ENCODE results near the gene DDX27.

The DDX27 gene

DNA sequence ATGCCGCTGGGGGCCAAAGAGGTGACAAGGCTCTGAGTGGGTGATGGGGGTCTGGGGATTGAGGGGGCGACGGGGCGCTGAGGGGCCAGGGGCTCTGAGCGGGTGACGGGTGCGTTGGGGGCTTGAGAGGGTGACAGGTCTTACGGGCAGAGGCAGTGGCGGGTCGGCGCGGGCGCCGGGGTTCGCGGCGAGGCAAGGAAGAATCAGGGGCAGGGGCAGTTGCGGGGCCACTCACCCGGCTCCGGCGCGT, 58.5 kb downstream of the DDX27 start:
- peak in 1 of 56 donors; percentile 51 for DNase-seq

- peak; percentile 70 to 99 (median 97) for DNase-seq
Measured at GRCh38 chr20:49278036-49278817, 59.0 kb downstream of the DDX27 start, which contains the start of gene ZNFX1. ZNFX1 (minus strand) TSS chr20:49278057; CDS start chr20:49275839, 2,218 bp downstream.

DNA sequence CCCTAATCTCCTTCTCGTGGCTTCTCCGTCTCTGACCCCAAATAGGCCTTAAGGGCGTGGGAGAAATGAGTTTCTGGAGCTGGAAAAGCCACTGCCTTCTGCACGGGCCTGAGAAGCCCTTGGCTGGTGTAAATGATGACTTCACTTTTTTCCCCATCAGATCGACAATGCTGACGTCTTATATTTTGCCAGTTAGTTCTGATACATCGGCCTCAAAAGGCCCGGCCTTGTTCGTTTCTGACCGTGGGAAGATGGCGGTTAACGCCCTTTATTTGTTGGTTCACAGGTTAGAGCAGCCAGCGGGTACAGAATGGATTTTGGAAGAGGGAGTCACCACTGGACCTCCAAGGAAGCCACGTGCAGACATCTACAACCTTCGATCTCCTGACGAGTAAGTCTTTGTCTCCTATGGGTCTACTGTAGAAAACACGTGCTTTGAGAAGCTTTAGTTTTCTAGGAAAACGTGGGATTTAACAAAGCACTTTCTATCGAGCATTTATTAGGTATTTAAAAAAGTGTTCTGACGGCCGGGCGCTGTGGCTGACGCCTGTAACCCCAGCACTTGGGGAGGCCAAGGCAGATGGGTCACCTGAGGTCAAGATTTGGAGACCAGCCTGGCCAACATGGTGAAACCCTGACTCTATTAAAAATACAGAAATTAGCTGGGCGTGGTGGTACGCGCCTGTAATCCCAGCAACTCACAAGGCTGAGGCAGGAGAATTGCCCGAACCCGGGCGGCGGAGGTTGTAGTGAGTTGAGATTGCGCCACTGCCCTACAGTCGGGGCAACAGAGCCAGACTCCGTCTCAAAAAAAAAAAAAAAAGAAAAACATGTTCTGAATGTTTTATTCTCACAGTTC, 59.8 kb downstream of the DDX27 start:
- DNase-seq, result peak in 1 of 56 donors; percentile 46

DNA sequence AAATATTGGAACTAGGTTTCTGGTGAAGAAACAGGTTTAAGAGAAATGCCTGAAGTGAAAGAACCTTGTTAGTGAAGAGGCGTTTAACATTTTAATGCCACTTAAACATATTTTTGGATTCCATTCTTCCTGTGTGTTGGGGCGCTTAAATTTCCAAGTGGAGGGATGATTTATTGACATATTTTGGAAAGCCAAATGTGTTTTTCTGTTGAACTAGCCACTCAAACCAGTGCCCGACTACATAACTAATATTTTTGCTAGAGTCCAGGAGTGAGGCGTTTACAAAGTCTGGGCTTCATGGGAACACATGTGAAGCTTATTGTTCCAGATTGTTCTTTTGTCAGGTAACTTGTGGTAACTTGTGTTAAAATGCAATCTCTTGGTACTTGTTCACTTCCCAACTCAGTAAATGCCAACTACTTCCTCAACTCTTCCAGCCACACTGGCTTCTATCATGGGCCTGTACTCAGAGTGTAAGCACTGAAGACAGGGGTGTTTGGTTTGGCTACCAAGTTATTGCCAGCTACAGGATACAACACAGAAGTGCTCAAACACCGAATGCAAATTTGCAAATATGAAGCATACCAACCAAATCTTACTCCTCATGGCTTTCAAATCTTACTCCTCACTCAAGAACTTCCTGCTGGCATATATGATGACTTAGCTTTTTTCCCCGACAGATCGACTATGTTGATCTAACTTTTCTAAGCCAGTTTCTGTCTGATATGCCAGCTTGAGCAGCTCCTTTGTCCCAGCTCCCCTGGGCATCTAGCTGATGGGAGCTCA, 60.7 kb downstream of the DDX27 start:
- DNase-seq, result no peak

GRCh38 chr20:49280463-49281058, 61.3 kb downstream of the DDX27 start:
- no peak for DNase-seq

GRCh38 chr20:49281059-49281912, 62.1 kb downstream of the DDX27 start:
- DNase-seq, result no peak

GRCh38 chr20:49281913-49282467, 62.8 kb downstream of the DDX27 start:
- DNase-seq, result no peak

DNA sequence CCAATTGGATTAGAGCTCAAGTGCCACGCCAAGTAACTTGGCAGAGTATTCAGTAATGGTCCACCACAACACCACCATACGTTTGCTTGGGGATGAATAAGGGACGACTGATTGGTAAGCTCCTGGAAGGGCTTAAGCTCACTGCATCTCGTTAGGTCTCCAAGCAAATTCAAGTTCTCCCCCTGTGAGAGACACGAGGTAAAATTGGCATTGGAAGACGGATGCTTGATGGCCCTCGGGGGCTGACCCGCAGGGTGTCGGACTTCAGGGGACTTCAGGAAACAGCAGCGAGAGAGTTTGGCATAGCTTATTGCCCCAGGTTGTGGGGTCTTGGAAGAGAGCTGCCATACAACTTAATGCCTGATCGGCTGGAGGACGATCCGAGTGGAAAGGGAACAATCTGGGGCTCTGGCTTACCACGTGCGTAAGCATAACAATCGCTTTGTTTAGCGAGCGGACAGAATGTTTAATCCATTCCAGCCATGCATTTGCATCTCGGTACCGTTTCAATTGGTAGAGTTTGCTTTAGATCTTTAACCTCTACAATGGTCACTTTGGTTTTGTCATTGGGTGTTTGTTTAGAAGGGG, 63.5 kb downstream of the DDX27 start:
- no peak for DNase-seq

GRCh38 chr20:49283176-49283702, 64.0 kb downstream of the DDX27 start:
- DNase-seq, result no peak

DNA sequence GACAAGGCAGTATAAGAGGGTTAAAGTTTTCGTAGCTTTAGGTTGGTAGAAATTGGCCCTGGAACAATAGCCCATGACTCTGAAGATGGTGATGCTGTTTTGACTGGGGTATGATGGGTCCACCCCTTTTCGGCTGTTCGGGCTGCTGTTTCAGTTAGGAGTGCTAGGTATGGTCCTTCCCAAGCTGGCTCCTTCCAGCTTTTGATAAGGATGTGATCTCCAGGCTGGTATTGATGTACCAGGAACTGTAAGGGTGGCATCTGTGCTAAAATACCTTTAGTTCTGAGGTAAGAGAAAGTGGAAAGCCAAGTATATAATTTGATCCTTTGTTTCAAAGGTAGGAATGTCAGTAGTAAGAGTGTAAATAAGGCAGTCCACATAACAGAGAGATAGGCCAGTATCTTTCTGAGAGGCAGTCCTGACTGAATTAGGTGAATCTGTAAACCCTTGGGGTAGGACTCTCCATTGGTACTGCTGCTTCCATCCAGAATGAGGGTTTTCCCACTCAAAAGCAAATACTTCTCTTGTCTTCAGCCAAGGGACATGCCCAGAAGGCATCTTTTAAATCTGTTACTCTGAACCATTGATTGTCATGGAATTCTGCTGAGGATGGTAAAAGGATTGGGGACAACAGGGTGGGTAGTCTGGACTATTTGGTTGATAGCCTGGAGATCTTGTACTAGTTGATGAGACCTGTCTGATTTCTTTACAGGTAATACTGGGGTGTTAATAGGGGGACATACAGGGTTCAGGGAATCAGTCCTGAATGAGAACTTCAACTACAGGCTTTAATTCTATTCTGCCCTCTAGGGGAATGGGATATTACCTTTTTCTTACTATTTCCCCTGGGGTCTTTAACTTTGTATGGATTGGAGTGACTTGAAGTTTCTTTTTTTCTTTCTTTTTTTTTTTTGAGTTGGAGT, 64.7 kb downstream of the DDX27 start:
- no peak for DNase-seq

DNA sequence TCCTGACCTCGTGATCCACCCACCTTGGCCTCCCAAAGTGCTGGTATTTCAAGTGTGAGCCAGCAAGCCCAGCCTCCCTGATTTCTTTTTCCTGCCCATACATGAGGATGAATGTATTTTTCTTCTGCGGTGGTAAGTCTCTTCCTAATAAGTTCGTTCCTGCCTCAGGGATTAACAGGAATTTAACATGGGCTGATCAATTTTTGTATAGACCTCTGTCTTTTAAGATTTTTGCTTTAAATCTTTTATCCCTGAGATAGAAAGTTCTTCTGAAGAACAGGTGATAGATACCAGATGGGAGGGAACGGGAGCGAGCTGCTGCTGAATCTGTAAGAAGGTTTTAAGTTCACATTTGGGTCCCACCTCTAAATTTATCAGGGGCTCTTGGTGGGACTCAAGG, 65.6 kb downstream of the DDX27 start:
- no peak for DNase-seq

- no peak for DNase-seq
Measured at GRCh38 chr20:49285233-49285668, 66.0 kb downstream of the DDX27 start.

DNA sequence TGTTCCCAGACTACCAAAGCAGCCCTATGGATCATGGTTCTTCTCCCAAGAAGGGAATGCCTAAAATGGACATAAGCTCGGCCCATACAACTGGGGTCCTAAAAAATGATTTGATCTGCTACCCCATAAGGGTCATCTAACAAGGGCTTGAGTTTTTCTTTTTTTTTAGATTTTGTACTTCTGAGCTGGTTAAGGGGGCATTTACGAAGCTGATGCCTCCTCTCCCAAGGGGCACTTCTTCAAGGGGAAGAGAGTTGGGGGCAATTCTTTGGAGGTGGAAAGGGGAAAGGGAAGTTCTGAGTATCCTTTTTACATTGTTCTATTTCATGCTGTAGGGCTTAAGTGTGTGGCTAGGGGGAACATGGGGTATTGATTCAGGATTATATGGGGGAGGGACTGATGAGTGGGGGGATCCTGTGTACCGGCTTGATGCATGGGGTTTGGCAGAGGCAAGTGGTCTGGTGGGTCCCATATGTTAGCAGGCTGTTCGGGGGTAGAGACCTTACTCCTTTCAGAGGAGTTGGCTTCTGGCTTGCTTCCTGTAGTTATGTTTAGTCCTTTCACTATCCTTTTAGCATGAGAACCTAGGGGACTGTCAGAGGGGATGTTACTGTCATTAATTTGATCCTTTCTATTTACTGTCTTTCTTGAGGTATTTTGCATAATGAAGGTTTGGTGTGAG, 66.7 kb downstream of the DDX27 start:
- DNase-seq, result no peak

DNA sequence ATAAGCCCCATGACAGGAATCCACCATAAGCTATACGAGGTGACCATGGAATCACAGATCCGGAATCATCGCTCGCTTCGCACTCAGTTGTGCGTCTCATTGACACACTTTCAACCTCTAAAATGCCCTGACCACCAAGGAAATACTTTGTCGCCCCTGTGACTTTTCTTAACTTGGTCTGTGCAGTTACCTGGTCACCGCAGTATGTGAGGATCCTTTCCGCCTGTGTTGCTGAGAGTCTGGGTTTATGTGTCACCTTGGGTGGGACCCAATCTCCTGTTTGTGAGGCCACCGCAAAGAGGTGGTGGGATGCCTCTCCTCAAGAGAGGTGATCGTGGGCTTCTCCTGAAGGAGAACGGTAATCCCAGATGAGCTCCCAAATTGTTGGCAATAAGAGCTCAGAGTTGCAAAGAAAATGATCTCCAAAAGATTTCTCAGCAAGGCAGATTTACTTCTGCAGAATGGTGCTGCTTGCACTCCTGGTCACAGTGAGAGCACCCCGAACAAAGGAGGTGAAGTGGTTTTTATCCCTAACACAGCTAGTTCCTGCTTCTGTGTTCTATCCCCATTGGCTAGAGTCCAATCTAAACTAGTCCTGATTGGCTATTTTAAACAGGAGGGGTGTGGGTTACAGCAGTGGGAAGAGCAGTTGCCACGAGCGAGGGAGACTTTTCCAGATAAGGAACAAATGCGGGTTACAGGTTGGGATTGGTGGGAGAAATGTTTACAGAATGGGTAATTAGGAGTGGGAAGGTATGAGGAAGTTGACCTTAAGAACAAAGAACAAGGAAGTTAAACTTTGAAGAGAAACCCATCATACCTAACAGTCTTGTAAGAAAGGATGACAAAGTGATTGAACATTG, 67.7 kb downstream of the DDX27 start:
- no peak for DNase-seq

DNA sequence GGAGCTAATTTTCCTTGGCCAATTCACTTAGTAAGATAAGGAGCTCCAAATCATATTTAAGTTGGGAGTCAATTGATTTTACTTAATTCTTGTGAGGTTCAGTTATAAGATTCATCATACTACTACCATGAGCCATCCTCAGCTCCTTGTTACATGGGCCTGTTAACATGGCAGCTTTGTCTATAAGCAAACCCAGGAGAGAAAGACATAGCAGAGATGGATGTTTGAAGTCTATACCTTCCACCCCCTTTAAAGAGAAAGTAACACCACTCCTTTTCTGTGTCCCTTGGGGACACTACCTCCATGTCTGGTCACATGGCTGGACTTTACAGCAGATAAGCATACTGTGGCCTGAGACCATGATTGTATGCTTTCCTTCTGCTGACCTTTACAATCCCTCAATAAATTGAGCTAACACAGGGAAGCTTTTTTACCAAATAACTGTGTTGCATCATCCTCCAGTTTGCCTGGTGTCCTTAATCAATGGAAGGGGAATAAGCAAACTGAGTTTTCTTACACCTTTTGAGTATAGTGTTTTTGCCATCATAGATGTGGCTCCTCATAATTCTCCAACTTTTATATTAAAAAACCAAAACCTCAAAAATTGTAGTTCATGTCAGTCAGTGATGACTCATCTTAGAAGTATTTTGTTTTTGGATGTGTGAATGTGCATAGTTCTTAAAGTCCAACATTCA, 68.5 kb downstream of the DDX27 start:
- no peak for DNase-seq

- DNase-seq, result no peak
Measured at GRCh38 chr20:49288250-49288751, 69.1 kb downstream of the DDX27 start.
